HepG2 (cell line): ENCODE data around the gene PTPN2. TPM values are rescaled to one million over a fixed set of nuclear protein-coding genes. Genes with fewer than 3 reads are reported as not detected.

ENCODE experiments used
- ATAC-seq: fragments of 200-7000 bp; cut with Tn5 transposase; 3 replicates; pipeline ENCODE4 v1.9.1; 2020; ENCODE audit warnings: mild to moderate bottlenecking, moderate library complexity
- BruUV-seq: library from RNA; stranded (reverse); fragments of 400-500 nt; replicated peaks from 2 replicates; lab custom pipeline; 2021; lab: Mats Ljungman, UMichigan
- CTCF ChIA-PET: fragments of 300-600 bp; formaldehyde crosslinking; extraction: SDS; loops from one replicate; lab custom pipeline; 2021; ENCODE audit warnings: low total read pairs, inconsistent platforms, low intra/inter-chr PET ratio; lab: Yijun Ruan, JAX
- POLR2A ChIA-PET: fragments of 350-600 bp; sonication (Branson Sonifier 250); formaldehyde crosslinking; loops from one replicate; lab custom pipeline; 2020; ENCODE audit warnings: antibody characterized with exemption, inconsistent platforms; lab: Yijun Ruan, JAX
- DNase-seq: peaks from one replicate; pipeline ENCODE4 v3.0.0-alpha.2; 2015; ENCODE audit warnings: low spot score
- FAIRE-seq: peaks from 3 replicates; lab custom pipeline; 2011; peaks lifted over from hg19 to GRCh38; lab: Jason Lieb, UNC
- H2AFZ ChIP-seq: one replicate; pipeline ENCODE4 v1.6.1; 2011; ENCODE audit warnings: low read length, inconsistent platforms
- H3K27ac ChIP-seq: fragments of 300-600 bp; 3 replicates; pipeline ENCODE4 v1.8.0; 2011; ENCODE audit warnings: mixed run types, mild to moderate bottlenecking, mixed read lengths, low read length, inconsistent platforms; ENCODE audit not compliant: insufficient read depth; ENCODE audit errors: extremely low read length
- H3K27me3 ChIP-seq, 2 experiments: fragments of 200-600 bp in 1 of 2; 2 replicates in 1 of 2; 3 replicates in 1 of 2; pipeline versions ENCODE4 v1.6.0 to v1.8.0; 2011; ENCODE audit warnings: low read length in 2 of 2, mild to moderate bottlenecking in 2 of 2, moderate library complexity in 2 of 2, inconsistent platforms in 1 of 2; ENCODE audit not compliant: insufficient read depth in 2 of 2, control insufficient read depth in 1 of 2
- H3K36me3 ChIP-seq, 2 experiments: fragments of 200-600 bp in 1 of 2; replicated peaks in 1 of 2; 2 replicates in 1 of 2; 3 replicates in 1 of 2; pipeline versions ENCODE4 v1.5.1 to v1.8.0; 2011; ENCODE audit warnings: low read length in 2 of 2, inconsistent platforms in 1 of 2; ENCODE audit not compliant: insufficient read depth in 2 of 2, control insufficient read depth in 1 of 2
- H3K4me1 ChIP-seq: 2 replicates; pipeline ENCODE4 v1.5.1; 2012; ENCODE audit warnings: low read length, inconsistent platforms; ENCODE audit not compliant: insufficient read depth
- H3K4me2 ChIP-seq: 2 replicates; pipeline ENCODE4 v1.6.0; 2011; ENCODE audit warnings: low read depth, low read length, inconsistent platforms
- H3K4me3 ChIP-seq, 3 experiments: fragments of 200-600 bp in 1 of 3; sonication (generic), shearing (Covaris generic) in 1 of 3; replicated peaks in 1 of 3; 2 replicates each; pipeline ENCODE4 v1.5.1; 2011 to 2016; ENCODE audit warnings: low read length in 3 of 3, inconsistent platforms in 2 of 3, low read depth in 2 of 3, mild to moderate bottlenecking in 2 of 3, control low read depth in 1 of 3, mixed read lengths in 1 of 3; ENCODE audit not compliant: insufficient read depth in 1 of 3
- H3K79me2 ChIP-seq: one replicate; pipeline ENCODE4 v1.6.1; 2011; ENCODE audit warnings: low read length, inconsistent platforms; ENCODE audit not compliant: insufficient read depth
- H3K9ac ChIP-seq: 2 replicates; pipeline ENCODE4 v1.6.0; 2011; ENCODE audit warnings: mild to moderate bottlenecking, low read depth, low read length, inconsistent platforms; ENCODE audit not compliant: insufficient read depth
- H3K9me3 ChIP-seq: 2 replicates; pipeline ENCODE4 v1.5.1; 2012; ENCODE audit warnings: mild to moderate bottlenecking, low read length
- H4K20me1 ChIP-seq: 2 replicates; pipeline ENCODE4 v1.6.0; 2011; ENCODE audit warnings: inconsistent platforms, mild to moderate bottlenecking, low read length, moderate library complexity; ENCODE audit not compliant: insufficient read depth
- ATF7 ChIP-seq, 2 experiments: fragments of 450-650 bp in 1 of 2; sonication (generic) in 1 of 2; formaldehyde crosslinking in 1 of 2; IDR thresholded peaks; 2 replicates each; pipeline versions ENCODE4 v1.4.0 to v1.6.1; 2016 to 2020; ENCODE audit warnings: antibody characterized with exemption in 1 of 2, mild to moderate bottlenecking in 1 of 2, missing genetic modification reagents in 1 of 2
- BORCS8-MEF2B ChIP-seq: sonication (generic); formaldehyde crosslinking; IDR thresholded peaks from 2 replicates; pipeline ENCODE4 v1.8.0; 2022; ENCODE audit warnings: mild to moderate bottlenecking, missing genetic modification reagents
- IRX3 ChIP-seq: sonication (generic); formaldehyde crosslinking; IDR thresholded peaks from 2 replicates; pipeline ENCODE4 v1.8.1; 2023; ENCODE audit warnings: mild to moderate bottlenecking, low read depth, missing genetic modification reagents, borderline replicate concordance
- ISL2 ChIP-seq: sonication (generic); formaldehyde crosslinking; IDR thresholded peaks from 2 replicates; pipeline ENCODE4 v1.5.0; 2020; ENCODE audit warnings: missing genetic modification reagents
- PHF5A ChIP-seq: IDR thresholded peaks from one replicate; pipeline ENCODE4 v1.6.1; 2018; ENCODE audit warnings: low read depth, missing genetic modification reagents; ENCODE audit not compliant: unreplicated experiment
- XRCC5 ChIP-seq: fragments of 200-400 bp; formaldehyde crosslinking; optimal IDR thresholded peaks from 2 replicates; pipeline ENCODE3; 2017; ENCODE audit warnings: mild to moderate bottlenecking, low read length
- ZNF33B ChIP-seq: sonication (generic); formaldehyde crosslinking; IDR thresholded peaks from 2 replicates; pipeline ENCODE4 v1.5.1; 2020; ENCODE audit warnings: mild to moderate bottlenecking, missing genetic modification reagents
- ZNF724P ChIP-seq: sonication (generic); formaldehyde crosslinking; IDR thresholded peaks from 2 replicates; pipeline ENCODE4 v1.8.0; 2022; ENCODE audit warnings: missing genetic modification reagents, borderline replicate concordance
- WGBS: methylation state at CpG from one replicate; pipeline ENCODE4 v1.1.6; 2017; ENCODE audit warnings: low lambda C conversion rate; 5-methylcytosine and 5-hydroxymethylcytosine counted together
- in situ Hi-C: cut with HindIII; loops from 2 replicates; pipeline ENCODE4 v1.10.0; 2017; ENCODE audit warnings: low pct_unique_long_range_greater_than_20kb; ENCODE audit not compliant: extremely low pct_ligation_motif_present
- intact Hi-C: fragments of 100-400 bp; cut with micrococcal nuclease; formaldehyde crosslinking; loops from one replicate; pipeline ENCODE4 v1.10.0; 2022; ENCODE audit not compliant: unreplicated experiment
- polyA plus RNA-seq, 8 experiments: library from polyadenylated mRNA; depleted of rRNA in 3 of 8; stranded (reverse) in 7 of 8; unstranded in 1 of 8; fragments of >200 nt; fragmentation: Illumina TruSeq in 4 of 8; extraction: Trizol in 4 of 8; gene quantifications; 2 replicates each; pipeline versions ENCODE4 v1.2.1 to v1.2.3, GENCODE V29; 2011 to 2016; ENCODE audit warnings: low read depth in 4 of 8, missing spikeins in 1 of 8, mixed read lengths in 1 of 8; ENCODE audit not compliant: insufficient read depth in 1 of 8
- total RNA-seq, 5 experiments: library from RNA; depleted of rRNA; stranded (reverse); fragments of >200 nt; fragmentation: Illumina TruSeq; extraction: Trizol; gene quantifications; 2 replicates each; pipeline ENCODE4 v1.2.3, GENCODE V29; 2016; ENCODE audit warnings: low read depth in 1 of 5
- TF ChIP-seq, protein P1 (sequence below): IDR thresholded peaks from 2 replicates; pipeline ENCODE4 v1.6.1; 2016
- TF ChIP-seq, protein P2 (sequence below): sonication (generic); formaldehyde crosslinking; conservative IDR thresholded peaks from 2 replicates; pipeline ENCODE4 v1.8.0; 2022; ENCODE audit warnings: low read depth, missing genetic modification reagents

Gene PTPN2
- total and polyA plus RNA-seq, 2 of the 13 experiments (the other 11 are each of a cell fraction or from before 2014, with no cell fraction given), result 24.9 to 41.5 TPM

DNA sequence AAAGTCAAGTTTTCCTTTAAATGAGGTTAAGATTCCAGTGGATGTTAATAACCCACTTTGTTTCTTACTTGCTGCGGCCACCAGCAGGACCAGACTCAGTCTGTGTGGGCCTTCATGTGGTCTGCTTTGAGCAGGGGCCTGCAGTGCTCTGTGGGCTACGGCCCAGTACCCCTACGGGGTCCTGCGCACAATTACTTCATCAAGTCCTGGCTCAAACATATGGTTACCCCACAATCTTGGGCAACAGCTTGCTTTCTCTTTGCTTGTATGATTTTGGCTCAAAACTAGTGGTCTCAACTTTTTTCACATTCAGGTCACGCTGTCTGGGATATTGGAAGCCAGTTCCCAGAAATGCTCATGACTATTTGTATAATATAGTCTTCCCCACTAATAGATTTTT, 64.2 kb downstream of the PTPN2 start:
- ChIA-PET CTCF (no interaction called here), POLR2A (no interaction called here)
- no peaks in the 10 kb centered on the region for H3K79me2 ChIP-seq
- no peak for FAIRE-seq
- H4K20me1 ChIP-seq, result no peaks in the 10 kb centered on the region
- no peak overlapping the region for H3K27ac ChIP-seq
- no peak for ATAC-seq
- 97% methylated on average over 5 of the region's 5 CpGs for WGBS
- H3K9ac ChIP-seq, result no peak overlapping the region
- H3K4me3 ChIP-seq, result no peak overlapping the region
- H3K36me3 ChIP-seq, result peaks cover 4 to 50% of the 10 kb centered on the region in 2 experiments; a peak in 4 of 5 replicates
- H3K27me3 ChIP-seq, result no peaks in the 10 kb centered on the region
- BruUV-seq, result no TSS peak
- TF ChIP-seq ISL2 (CRISPR knock-in tag) (no peak), XRCC5 (no peak), ZNF33B (CRISPR knock-in tag) (no peak), ATF7 (IDR thresholded peaks at IDR 0.05) (no peak), ATF7 (CRISPR knock-in tag; IDR thresholded peaks at IDR 0.05) (no peak), PHF5A (CRISPR knock-in tag) (no peak), ZNF724P (CRISPR knock-in tag) (no peak), BORCS8-MEF2B (CRISPR knock-in tag) (no peak), IRX3 (CRISPR knock-in tag) (no peak)
- TF ChIP-seq, protein P1, sequence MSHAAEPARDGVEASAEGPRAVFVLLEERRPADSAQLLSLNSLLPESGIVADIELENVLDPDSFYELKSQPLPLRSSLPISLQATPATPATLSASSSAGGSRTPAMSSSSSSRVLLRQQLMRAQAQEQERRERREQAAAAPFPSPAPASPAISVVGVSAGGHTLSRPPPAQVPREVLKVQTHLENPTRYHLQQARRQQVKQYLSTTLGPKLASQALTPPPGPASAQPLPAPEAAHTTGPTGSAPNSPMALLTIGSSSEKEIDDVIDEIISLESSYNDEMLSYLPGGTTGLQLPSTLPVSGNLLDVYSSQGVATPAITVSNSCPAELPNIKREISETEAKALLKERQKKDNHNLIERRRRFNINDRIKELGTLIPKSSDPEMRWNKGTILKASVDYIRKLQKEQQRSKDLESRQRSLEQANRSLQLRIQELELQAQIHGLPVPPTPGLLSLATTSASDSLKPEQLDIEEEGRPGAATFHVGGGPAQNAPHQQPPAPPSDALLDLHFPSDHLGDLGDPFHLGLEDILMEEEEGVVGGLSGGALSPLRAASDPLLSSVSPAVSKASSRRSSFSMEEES (CRISPR knock-in tag), result no peak
- TF ChIP-seq, protein P2, sequence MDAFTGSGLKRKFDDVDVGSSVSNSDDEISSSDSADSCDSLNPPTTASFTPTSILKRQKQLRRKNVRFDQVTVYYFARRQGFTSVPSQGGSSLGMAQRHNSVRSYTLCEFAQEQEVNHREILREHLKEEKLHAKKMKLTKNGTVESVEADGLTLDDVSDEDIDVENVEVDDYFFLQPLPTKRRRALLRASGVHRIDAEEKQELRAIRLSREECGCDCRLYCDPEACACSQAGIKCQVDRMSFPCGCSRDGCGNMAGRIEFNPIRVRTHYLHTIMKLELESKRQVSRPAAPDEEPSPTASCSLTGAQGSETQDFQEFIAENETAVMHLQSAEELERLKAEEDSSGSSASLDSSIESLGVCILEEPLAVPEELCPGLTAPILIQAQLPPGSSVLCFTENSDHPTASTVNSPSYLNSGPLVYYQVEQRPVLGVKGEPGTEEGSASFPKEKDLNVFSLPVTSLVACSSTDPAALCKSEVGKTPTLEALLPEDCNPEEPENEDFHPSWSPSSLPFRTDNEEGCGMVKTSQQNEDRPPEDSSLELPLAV (CRISPR knock-in tag), result no peak
- H2AFZ ChIP-seq, result no peak overlapping the region
- H3K4me1 ChIP-seq, result no peaks in the 10 kb centered on the region
- in situ Hi-C loops, result no loop called here
- H3K4me2 ChIP-seq, result no peak overlapping the region
- DNase-seq, result no peak
- intact Hi-C loops, result no loop called here
- H3K9me3 ChIP-seq, result no peaks in the 10 kb centered on the region
